ENCODE data around the gene PRKAG2.
A peak's percentile ranks its signal among the peaks of the same experiment; 100 is the strongest.

Gene PRKAG2

GRCh38 chr7:151876899-151877777 is at the start of gene PRKAG2:
TSS of gene PRKAG2 (minus strand) at chr7:151877115. CDS start at chr7:151876620, 495 bp downstream.
- H3K4me3 ChIP-seq (IDR thresholded peaks at IDR 0.05; ENCODE audit: insufficient read depth, low read depth, low read length), result peak within 1 kb of the TSS; percentile 70
- H3K79me2 ChIP-seq (ENCODE audit: insufficient read depth, low read depth), result no peaks in the 10 kb centered on the region
- peak within 1 kb of the TSS; percentile 93 for H3K4me2 ChIP-seq
- no peaks in the 10 kb centered on the region for H3K36me3 ChIP-seq (ENCODE audit: insufficient read depth)
- no peaks in the 10 kb centered on the region for H4K20me1 ChIP-seq (ENCODE audit: insufficient read depth)
- H3K9ac ChIP-seq, result peak within 1 kb of the TSS; percentile 90
- TF ChIP-seq, protein P1, sequence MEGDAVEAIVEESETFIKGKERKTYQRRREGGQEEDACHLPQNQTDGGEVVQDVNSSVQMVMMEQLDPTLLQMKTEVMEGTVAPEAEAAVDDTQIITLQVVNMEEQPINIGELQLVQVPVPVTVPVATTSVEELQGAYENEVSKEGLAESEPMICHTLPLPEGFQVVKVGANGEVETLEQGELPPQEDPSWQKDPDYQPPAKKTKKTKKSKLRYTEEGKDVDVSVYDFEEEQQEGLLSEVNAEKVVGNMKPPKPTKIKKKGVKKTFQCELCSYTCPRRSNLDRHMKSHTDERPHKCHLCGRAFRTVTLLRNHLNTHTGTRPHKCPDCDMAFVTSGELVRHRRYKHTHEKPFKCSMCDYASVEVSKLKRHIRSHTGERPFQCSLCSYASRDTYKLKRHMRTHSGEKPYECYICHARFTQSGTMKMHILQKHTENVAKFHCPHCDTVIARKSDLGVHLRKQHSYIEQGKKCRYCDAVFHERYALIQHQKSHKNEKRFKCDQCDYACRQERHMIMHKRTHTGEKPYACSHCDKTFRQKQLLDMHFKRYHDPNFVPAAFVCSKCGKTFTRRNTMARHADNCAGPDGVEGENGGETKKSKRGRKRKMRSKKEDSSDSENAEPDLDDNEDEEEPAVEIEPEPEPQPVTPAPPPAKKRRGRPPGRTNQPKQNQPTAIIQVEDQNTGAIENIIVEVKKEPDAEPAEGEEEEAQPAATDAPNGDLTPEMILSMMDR (conservative IDR thresholded peaks at IDR 0.05; ENCODE audit: low read depth, low read length), result no peak; the same call in 1 of the 2 replicates
- peaks cover 15% of the 10 kb centered on the region for H3K4me1 ChIP-seq (ENCODE audit: low read depth, poor library complexity, severe bottlenecking)
- no peaks in the 10 kb centered on the region for H3K27me3 ChIP-seq (ENCODE audit: insufficient read depth, low read depth)
- H3K27ac ChIP-seq, result peak within 1 kb of the TSS; percentile 74
- H2AFZ ChIP-seq (ENCODE audit: low read depth), result peak within 1 kb of the TSS; percentile 99

- Histone ChIP-seq H3K27ac (no peak overlapping the region), H3K9ac (no peak overlapping the region), H3K4me1 (ENCODE audit: low read depth, poor library complexity, severe bottlenecking) (no peaks in the 10 kb centered on the region), H3K79me2 (ENCODE audit: insufficient read depth, low read depth) (no peaks in the 10 kb centered on the region), H3K4me3 (IDR thresholded peaks at IDR 0.05; ENCODE audit: insufficient read depth, low read depth, low read length) (no peak overlapping the region), H2AFZ (ENCODE audit: low read depth) (no peak overlapping the region), H3K27me3 (ENCODE audit: insufficient read depth, low read depth) (no peaks in the 10 kb centered on the region), H3K4me2 (no peak overlapping the region), H3K36me3 (ENCODE audit: insufficient read depth) (no peaks in the 10 kb centered on the region), H4K20me1 (ENCODE audit: insufficient read depth) (no peaks in the 10 kb centered on the region)
- TF ChIP-seq, protein P1 (conservative IDR thresholded peaks at IDR 0.05; ENCODE audit: low read depth, low read length), result no peak
These were observed 49.4 kb upstream of the PRKAG2 start for GRCh38 chr7:151926336-151926712.

DNA sequence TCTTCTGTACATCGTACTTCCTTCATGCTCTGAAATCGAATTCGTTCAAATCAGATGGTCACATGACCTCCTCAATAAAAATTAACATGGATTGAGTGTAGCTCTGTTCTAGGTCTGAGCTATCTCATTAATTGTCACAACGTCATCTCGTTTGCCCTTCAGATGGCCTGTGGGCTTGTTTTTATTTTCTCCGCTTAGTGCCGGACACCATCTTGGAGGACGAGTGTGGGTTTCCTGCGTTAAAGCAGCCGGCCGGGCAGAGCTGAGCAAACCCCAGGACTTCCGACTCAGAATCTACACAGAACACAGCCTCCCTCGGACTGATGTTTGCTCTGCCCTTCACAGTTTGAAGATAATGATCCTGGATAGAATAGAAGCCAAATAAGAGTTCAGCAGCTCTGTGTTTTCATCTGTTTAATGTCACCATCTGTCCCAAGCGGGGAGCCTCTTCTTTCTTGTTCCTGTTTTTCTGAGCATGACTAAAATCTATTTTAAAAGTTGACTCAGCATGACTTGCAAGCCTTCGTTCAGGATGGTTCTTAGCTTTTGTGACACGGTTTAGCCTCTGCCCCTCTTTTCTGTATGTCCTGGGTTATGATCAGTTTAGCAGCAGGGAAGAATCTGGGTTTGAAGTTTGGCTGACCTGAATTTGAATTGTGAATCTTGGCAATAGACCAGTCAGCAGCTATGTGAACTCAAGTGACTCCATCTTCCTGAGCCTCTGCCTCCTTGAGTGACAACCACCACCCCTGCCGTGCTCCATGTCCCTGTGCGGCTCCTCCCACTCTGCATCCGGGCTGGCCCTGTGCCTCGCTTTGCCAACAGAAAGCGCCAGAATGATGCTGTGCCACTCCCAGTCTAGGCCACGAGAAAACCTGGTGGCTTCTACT is 48.8 kb upstream of the PRKAG2 start:
- H3K9ac ChIP-seq, result no peak overlapping the region
- no peak overlapping the region for H3K4me2 ChIP-seq
- no peaks in the 10 kb centered on the region for H4K20me1 ChIP-seq (ENCODE audit: insufficient read depth)
- H3K79me2 ChIP-seq (ENCODE audit: insufficient read depth, low read depth), result no peaks in the 10 kb centered on the region
- no peak overlapping the region for H3K27ac ChIP-seq
- no peaks in the 10 kb centered on the region for H3K36me3 ChIP-seq (ENCODE audit: insufficient read depth)
- H3K4me3 ChIP-seq (IDR thresholded peaks at IDR 0.05; ENCODE audit: insufficient read depth, low read depth, low read length), result no peak overlapping the region
- H2AFZ ChIP-seq (ENCODE audit: low read depth), result no peak overlapping the region
- H3K27me3 ChIP-seq (ENCODE audit: insufficient read depth, low read depth), result no peaks in the 10 kb centered on the region
- H3K4me1 ChIP-seq (ENCODE audit: low read depth, poor library complexity, severe bottlenecking), result no peaks in the 10 kb centered on the region
- TF ChIP-seq, protein P1 (conservative IDR thresholded peaks at IDR 0.05; ENCODE audit: low read depth, low read length), result no peak

- Histone ChIP-seq H3K79me2 (ENCODE audit: insufficient read depth, low read depth) (no peaks in the 10 kb centered on the region), H3K9ac (no peak overlapping the region), H2AFZ (ENCODE audit: low read depth) (no peak overlapping the region), H3K4me2 (no peak overlapping the region), H4K20me1 (ENCODE audit: insufficient read depth) (no peaks in the 10 kb centered on the region), H3K36me3 (ENCODE audit: insufficient read depth) (no peaks in the 10 kb centered on the region), H3K4me1 (ENCODE audit: low read depth, poor library complexity, severe bottlenecking) (no peaks in the 10 kb centered on the region), H3K4me3 (IDR thresholded peaks at IDR 0.05; ENCODE audit: insufficient read depth, low read depth, low read length) (no peak overlapping the region), H3K27ac (no peak overlapping the region), H3K27me3 (ENCODE audit: insufficient read depth, low read depth) (no peaks in the 10 kb centered on the region)
- TF ChIP-seq, protein P1 (conservative IDR thresholded peaks at IDR 0.05; ENCODE audit: low read depth, low read length), result no peak
These were observed 47.6 kb upstream of the PRKAG2 start for GRCh38 chr7:151924508-151924907.
